Measurements from ENCODE around the gene CLASRP.

Gene CLASRP

GRCh38 chr19:45021971-45022370 lies 16.9 kb upstream of the CLASRP start:
- no peak for DNase-seq (ENCODE audit: low spot score)

- no peak for DNase-seq (ENCODE audit: low spot score)
Measured at GRCh38 chr19:45023048-45023447, 15.8 kb upstream of the CLASRP start.

- no peak for DNase-seq (ENCODE audit: low spot score)
Measured at GRCh38 chr19:45025264-45025663, 13.6 kb upstream of the CLASRP start.

- no peak for DNase-seq (ENCODE audit: low spot score)
Measured at GRCh38 chr19:45027371-45027770, 11.5 kb upstream of the CLASRP start.

GRCh38 chr19:45030825-45031224 lies 8.0 kb upstream of the CLASRP start:
- no peak for DNase-seq (ENCODE audit: low spot score)

- no peak for DNase-seq (ENCODE audit: low spot score)
Measured at GRCh38 chr19:45032421-45032820, 6.4 kb upstream of the CLASRP start.

GRCh38 chr19:45035755-45036154 lies 3.1 kb upstream of the CLASRP start:
- DNase-seq (ENCODE audit: low spot score) = no peak

- no peak for DNase-seq (ENCODE audit: low spot score)
Measured at GRCh38 chr19:45037393-45038169, 1.3 kb upstream of the CLASRP start.

GRCh38 chr19:45040059-45040771 lies 1.4 kb downstream of the CLASRP start:
- no peak for DNase-seq (ENCODE audit: low spot score)

GRCh38 chr19:45041125-45041524 lies 2.3 kb downstream of the CLASRP start:
- DNase-seq (ENCODE audit: low spot score) = no peak

GRCh38 chr19:45045671-45046353 lies 7.0 kb downstream of the CLASRP start:
- DNase-seq (ENCODE audit: low spot score) = no peak

GRCh38 chr19:45046355-45046754 lies 7.5 kb downstream of the CLASRP start:
- no peak for DNase-seq (ENCODE audit: low spot score)

- no peak for DNase-seq (ENCODE audit: low spot score)
Measured at GRCh38 chr19:45047188-45047797, 8.4 kb downstream of the CLASRP start.

GRCh38 chr19:45049073-45049736 lies 10.4 kb downstream of the CLASRP start:
- DNase-seq (ENCODE audit: low spot score) = no peak

GRCh38 chr19:45050036-45050435 lies 11.2 kb downstream of the CLASRP start:
- no peak for DNase-seq (ENCODE audit: low spot score)

- no peak for DNase-seq (ENCODE audit: low spot score)
Measured at GRCh38 chr19:45051929-45052579, 13.2 kb downstream of the CLASRP start.

GRCh38 chr19:45056831-45057230 lies 18.0 kb downstream of the CLASRP start:
- DNase-seq (ENCODE audit: low spot score) = no peak

GRCh38 chr19:45057444-45057843 lies 18.6 kb downstream of the CLASRP start:
- DNase-seq (ENCODE audit: low spot score) = no peak

GRCh38 chr19:45058622-45059159 lies 19.8 kb downstream of the CLASRP start:
- DNase-seq (ENCODE audit: low spot score) = no peak

- peak; percentile 87 for DNase-seq (ENCODE audit: low spot score)
Measured at GRCh38 chr19:45059258-45059965, 20.6 kb downstream of the CLASRP start.

- DNase-seq (ENCODE audit: low spot score) = no peak
Measured at GRCh38 chr19:45061965-45062364, 23.1 kb downstream of the CLASRP start.

Data from CD4-positive, alpha-beta T cell treated with Interleukin-2 at 100 ng/mL for 4 hours (primary cell).